ENCODE results near the gene RYR2. TPM values are rescaled to one million over a fixed set of nuclear protein-coding genes. Genes with fewer than 3 reads are reported as not detected.

RYR2 gene
- total RNA-seq, 1 donor from 2014 or later = not detected

GRCh38 chr1:237316352-237316751, 274.4 kb downstream of the RYR2 start:
- TF ChIP-seq CTCF (IDR thresholded peaks at IDR 0.05; ENCODE audit: insufficient read depth, low read length, poor library complexity, severe bottlenecking) = no peak
- no peaks in the 10 kb centered on the region for H3K36me3 ChIP-seq (ENCODE audit: control insufficient read depth, insufficient read depth, low read length)

GRCh38 chr1:237318748-237319147, 276.8 kb downstream of the RYR2 start:
- H3K36me3 ChIP-seq (ENCODE audit: control insufficient read depth, insufficient read depth, low read length) = no peaks in the 10 kb centered on the region
- no peaks in the 10 kb centered on the region for H3K27me3 ChIP-seq (ENCODE audit: control insufficient read depth, insufficient read depth, low read length)

More at GRCh38 chr1:237316352-237316751, 274.4 kb downstream of the RYR2 start:
- DNase-seq (ENCODE audit: low read depth) = no peak
- no peaks in the 10 kb centered on the region for H3K27me3 ChIP-seq (ENCODE audit: control insufficient read depth, insufficient read depth, low read length)
- H3K4me3 ChIP-seq (ENCODE audit: low read depth, low read length) = no peak overlapping the region

GRCh38 chr1:237320890-237321289, 278.9 kb downstream of the RYR2 start:
- Histone ChIP-seq H3K27me3 (ENCODE audit: control insufficient read depth, insufficient read depth, low read length) (no peaks in the 10 kb centered on the region), H3K36me3 (ENCODE audit: control insufficient read depth, insufficient read depth, low read length) (no peaks in the 10 kb centered on the region), H3K4me3 (ENCODE audit: low read depth, low read length) (no peak overlapping the region)
- no peak for TF ChIP-seq CTCF (IDR thresholded peaks at IDR 0.05; ENCODE audit: insufficient read depth, low read length, poor library complexity, severe bottlenecking)
- DNase-seq (ENCODE audit: low read depth) = no peak

More at GRCh38 chr1:237318748-237319147, 276.8 kb downstream of the RYR2 start:
- no peak for TF ChIP-seq CTCF (IDR thresholded peaks at IDR 0.05; ENCODE audit: insufficient read depth, low read length, poor library complexity, severe bottlenecking)
- H3K4me3 ChIP-seq (ENCODE audit: low read depth, low read length) = no peak overlapping the region
- DNase-seq (ENCODE audit: low read depth) = no peak

GRCh38 chr1:237324226-237324625, 282.2 kb downstream of the RYR2 start:
- TF ChIP-seq CTCF (IDR thresholded peaks at IDR 0.05; ENCODE audit: insufficient read depth, low read length, poor library complexity, severe bottlenecking) = no peak
- no peak for DNase-seq (ENCODE audit: low read depth)
- Histone ChIP-seq H3K4me3 (ENCODE audit: low read depth, low read length) (no peak overlapping the region), H3K36me3 (ENCODE audit: control insufficient read depth, insufficient read depth, low read length) (no peaks in the 10 kb centered on the region), H3K27me3 (ENCODE audit: control insufficient read depth, insufficient read depth, low read length) (no peaks in the 10 kb centered on the region)

GRCh38 chr1:237327061-237327460, 285.1 kb downstream of the RYR2 start:
- Histone ChIP-seq H3K27me3 (ENCODE audit: control insufficient read depth, insufficient read depth, low read length) (no peaks in the 10 kb centered on the region), H3K4me3 (ENCODE audit: low read depth, low read length) (no peak overlapping the region), H3K36me3 (ENCODE audit: control insufficient read depth, insufficient read depth, low read length) (no peaks in the 10 kb centered on the region)
- TF ChIP-seq CTCF (IDR thresholded peaks at IDR 0.05; ENCODE audit: insufficient read depth, low read length, poor library complexity, severe bottlenecking) = no peak
- DNase-seq (ENCODE audit: low read depth) = peak; percentile 9

GRCh38 chr1:237340892-237341291, 298.9 kb downstream of the RYR2 start:
- Histone ChIP-seq H3K36me3 (ENCODE audit: control insufficient read depth, insufficient read depth, low read length) (no peaks in the 10 kb centered on the region), H3K27me3 (ENCODE audit: control insufficient read depth, insufficient read depth, low read length) (no peaks in the 10 kb centered on the region), H3K4me3 (ENCODE audit: low read depth, low read length) (no peak overlapping the region)
- TF ChIP-seq CTCF (IDR thresholded peaks at IDR 0.05; ENCODE audit: insufficient read depth, low read length, poor library complexity, severe bottlenecking) = no peak
- DNase-seq (ENCODE audit: low read depth) = no peak
